ENCODE results near the gene NTM.

NTM gene

DNA sequence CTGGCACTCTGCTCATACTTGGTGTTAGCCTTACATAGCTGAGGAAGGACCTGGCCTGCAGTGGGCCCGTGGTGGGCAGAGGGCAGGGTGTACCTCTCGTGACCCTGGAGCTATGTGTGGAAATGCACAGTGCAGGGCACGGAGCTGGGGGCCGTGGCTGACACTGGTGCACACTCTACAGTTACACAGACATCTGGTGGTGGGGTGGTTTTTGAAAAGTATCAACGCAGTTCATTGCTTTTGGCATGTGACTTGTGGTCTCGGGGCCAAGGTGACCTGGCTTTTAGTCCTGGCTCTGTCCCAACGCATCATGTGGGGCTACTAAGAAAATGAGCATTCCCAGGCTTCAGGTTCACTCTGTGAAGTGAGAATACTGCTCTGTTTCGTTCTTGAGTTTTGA, 553.6 kb downstream of the NTM start:
- H3K27ac ChIP-seq = no peak overlapping the region
- TF ChIP-seq, protein P1, sequence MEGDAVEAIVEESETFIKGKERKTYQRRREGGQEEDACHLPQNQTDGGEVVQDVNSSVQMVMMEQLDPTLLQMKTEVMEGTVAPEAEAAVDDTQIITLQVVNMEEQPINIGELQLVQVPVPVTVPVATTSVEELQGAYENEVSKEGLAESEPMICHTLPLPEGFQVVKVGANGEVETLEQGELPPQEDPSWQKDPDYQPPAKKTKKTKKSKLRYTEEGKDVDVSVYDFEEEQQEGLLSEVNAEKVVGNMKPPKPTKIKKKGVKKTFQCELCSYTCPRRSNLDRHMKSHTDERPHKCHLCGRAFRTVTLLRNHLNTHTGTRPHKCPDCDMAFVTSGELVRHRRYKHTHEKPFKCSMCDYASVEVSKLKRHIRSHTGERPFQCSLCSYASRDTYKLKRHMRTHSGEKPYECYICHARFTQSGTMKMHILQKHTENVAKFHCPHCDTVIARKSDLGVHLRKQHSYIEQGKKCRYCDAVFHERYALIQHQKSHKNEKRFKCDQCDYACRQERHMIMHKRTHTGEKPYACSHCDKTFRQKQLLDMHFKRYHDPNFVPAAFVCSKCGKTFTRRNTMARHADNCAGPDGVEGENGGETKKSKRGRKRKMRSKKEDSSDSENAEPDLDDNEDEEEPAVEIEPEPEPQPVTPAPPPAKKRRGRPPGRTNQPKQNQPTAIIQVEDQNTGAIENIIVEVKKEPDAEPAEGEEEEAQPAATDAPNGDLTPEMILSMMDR (IDR thresholded peaks at IDR 0.05) = no peak
- TF ChIP-seq ZFX (IDR thresholded peaks at IDR 0.05; ENCODE audit: borderline replicate concordance) = no peak

- no peak overlapping the region for H3K27ac ChIP-seq
- TF ChIP-seq, protein P1 (IDR thresholded peaks at IDR 0.05) = no peak
- TF ChIP-seq ZFX (IDR thresholded peaks at IDR 0.05; ENCODE audit: borderline replicate concordance) = no peak
Observed at GRCh38 chr11:131924457-131925201, 554.2 kb downstream of the NTM start.

GRCh38 chr11:131925829-131926228, 555.4 kb downstream of the NTM start:
- H3K27ac ChIP-seq = no peak overlapping the region
- TF ChIP-seq, protein P1 (IDR thresholded peaks at IDR 0.05) = no peak
- TF ChIP-seq ZFX (IDR thresholded peaks at IDR 0.05; ENCODE audit: borderline replicate concordance) = no peak

DNA sequence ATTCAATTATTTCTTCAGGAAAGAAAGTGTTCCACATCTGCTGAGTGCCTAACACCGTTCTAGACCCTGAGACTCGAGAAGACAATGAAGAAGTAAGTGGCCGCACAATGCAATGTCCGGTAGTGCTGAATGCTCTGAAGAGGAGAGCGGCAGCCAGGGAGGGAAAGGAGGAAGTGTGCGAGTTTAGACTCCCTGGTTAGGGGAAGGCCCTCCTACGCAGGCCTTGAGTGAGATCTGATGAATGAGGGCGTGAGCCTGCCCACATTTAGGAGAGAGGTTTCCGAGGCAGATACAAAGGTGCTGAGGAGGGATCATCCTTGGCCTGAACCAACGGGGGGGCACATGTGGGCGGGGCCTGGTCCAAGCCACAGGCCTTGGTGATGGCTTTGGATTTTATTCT, 558.6 kb downstream of the NTM start:
- no peak overlapping the region for H3K27ac ChIP-seq
- TF ChIP-seq ZFX (IDR thresholded peaks at IDR 0.05; ENCODE audit: borderline replicate concordance) = no peak
- TF ChIP-seq, protein P1 (IDR thresholded peaks at IDR 0.05) = no peak

DNA sequence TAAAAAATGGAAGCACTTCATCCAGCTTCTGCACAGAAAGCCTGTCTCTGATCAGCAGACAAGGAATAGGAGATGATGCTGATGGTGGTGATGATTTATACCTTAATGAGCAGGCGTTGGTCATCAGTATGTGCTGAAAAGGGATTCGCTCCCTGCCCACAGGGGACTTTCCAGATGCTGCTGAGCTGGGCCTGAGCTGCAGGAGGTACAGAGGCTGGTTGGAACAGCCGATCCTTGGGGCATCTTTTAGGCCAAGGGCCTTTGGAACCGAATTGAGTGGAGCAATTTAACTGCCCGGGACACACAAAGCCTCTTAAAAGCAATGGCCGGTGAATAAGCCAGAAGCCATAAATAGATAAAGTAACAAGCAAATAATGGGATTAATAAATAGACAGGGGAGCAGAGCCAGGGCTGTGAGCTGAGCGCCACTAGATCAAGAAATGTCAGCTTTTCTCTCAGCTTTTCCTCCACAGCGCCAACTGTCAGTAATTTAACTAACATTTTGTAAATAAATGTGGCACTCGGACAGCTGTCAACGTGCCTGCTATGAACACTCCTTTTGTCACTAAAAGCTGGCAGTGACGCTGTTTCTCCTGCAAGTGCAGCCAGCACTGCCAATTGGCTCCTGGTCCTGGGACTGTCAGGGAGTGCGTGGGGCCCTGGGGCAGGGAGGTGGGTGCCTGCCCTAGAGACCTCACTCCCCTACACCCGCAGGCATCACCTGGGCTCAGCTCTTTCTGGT, 562.3 kb downstream of the NTM start:
- TF ChIP-seq, protein P1 (IDR thresholded peaks at IDR 0.05) = no peak
- no peak for TF ChIP-seq ZFX (IDR thresholded peaks at IDR 0.05; ENCODE audit: borderline replicate concordance)
- no peak overlapping the region for H3K27ac ChIP-seq

DNA sequence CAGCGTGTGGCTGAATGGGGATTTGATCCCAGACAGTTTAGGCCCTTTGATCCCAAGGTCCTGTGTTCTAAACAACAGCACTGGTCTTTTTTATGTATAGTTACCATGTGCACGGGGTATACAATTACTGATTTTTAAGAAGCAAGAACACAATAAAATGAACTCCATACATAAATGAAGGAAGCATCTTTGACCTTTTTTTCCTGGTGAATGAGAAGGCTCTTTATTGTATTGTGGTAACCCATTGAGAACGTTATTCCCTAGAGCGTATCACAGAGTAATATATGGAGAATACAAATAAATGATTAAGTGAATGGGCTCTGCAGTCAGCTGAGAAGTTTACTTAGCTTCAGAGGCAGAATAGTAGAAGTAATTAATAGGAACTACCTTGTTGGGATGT, 563.6 kb downstream of the NTM start:
- TF ChIP-seq ZFX (IDR thresholded peaks at IDR 0.05; ENCODE audit: borderline replicate concordance) = no peak
- TF ChIP-seq, protein P1 (IDR thresholded peaks at IDR 0.05) = no peak

DNA sequence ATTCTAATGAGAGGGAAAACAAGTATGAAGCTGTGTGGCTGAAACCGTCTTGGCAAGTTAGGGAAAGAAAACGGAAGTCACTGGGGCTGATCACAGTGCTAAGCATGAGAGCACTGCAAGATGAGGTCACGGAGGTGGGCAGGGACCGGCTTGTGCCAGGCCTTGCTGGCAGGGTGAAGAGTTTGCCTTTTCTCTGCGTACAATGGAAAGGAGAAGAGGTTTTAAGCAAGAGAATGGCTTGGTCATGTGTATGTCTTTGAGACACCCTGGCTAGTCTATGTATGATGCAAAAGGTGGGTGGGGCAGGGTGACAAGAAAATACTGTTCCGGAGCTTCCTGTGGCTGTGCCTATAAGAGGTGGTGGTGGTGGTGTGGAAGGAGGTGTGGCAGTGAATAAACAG, 567.9 kb downstream of the NTM start:
- TF ChIP-seq ZFX (IDR thresholded peaks at IDR 0.05; ENCODE audit: borderline replicate concordance) = no peak
- TF ChIP-seq, protein P1 (IDR thresholded peaks at IDR 0.05) = no peak
- H3K27ac ChIP-seq = no peak overlapping the region

More for the DNA sequence above, 563.6 kb downstream of the NTM start:
- H3K27ac ChIP-seq = no peak overlapping the region
